HEK293 (cell line): ENCODE data around the gene AMOTL1.
A peak's percentile ranks its signal among the peaks of the same experiment; 100 is the strongest.
"Not testable (repeated sequence)": the region's sequence is repeated elsewhere in the genome, so short reads cannot be mapped to it uniquely, and the experiment has no call there.

ENCODE experiments used
- CTCF ChIA-PET: fragments of 350-600 bp; formaldehyde crosslinking; extraction: SDS; loops from one replicate; lab custom pipeline; 2021; ENCODE audit warnings: antibody characterized with exemption; lab: Yijun Ruan, JAX
- POLR2A ChIA-PET: fragments of 300-600 bp; formaldehyde crosslinking; extraction: SDS; loops from one replicate; lab custom pipeline; 2020; ENCODE audit warnings: antibody characterized with exemption, inconsistent platforms; lab: Yijun Ruan, JAX
- H3K27ac ChIP-seq: fragments of 200-500 bp; sonication (Bioruptor generic); 2 replicates; pipeline ENCODE4 v1.5.1; 2014; ENCODE audit warnings: low read depth, low read length, control low read depth, inconsistent platforms; ENCODE audit errors: extremely low read depth
- H3K36me3 ChIP-seq, 2 experiments: fragments of 200-500 bp in 1 of 2; sonication (Bioruptor generic) in 1 of 2; 1 replicate in 1 of 2; 2 replicates in 1 of 2; pipeline ENCODE4 v1.5.1; 2014 to 2017; ENCODE audit warnings: inconsistent platforms in 2 of 2, low read length in 2 of 2; ENCODE audit not compliant: control insufficient read depth in 2 of 2, insufficient read depth in 1 of 2
- H3K4me1 ChIP-seq: fragments of 200-500 bp; sonication (Bioruptor generic); 2 replicates; pipeline ENCODE4 v1.5.1; 2014; ENCODE audit warnings: mild to moderate bottlenecking, low read length, inconsistent platforms; ENCODE audit not compliant: control insufficient read depth, insufficient read depth
- H3K4me3 ChIP-seq: 2 replicates; pipeline ENCODE4 v1.5.1; 2011; ENCODE audit warnings: low read depth, mild to moderate bottlenecking, control low read depth, low read length, moderate library complexity
- H3K9me3 ChIP-seq: fragments of 200-500 bp; sonication (Bioruptor generic); 2 replicates; pipeline ENCODE4 v1.5.1; 2014; ENCODE audit warnings: low read depth, low read length, inconsistent platforms; ENCODE audit not compliant: control insufficient read depth, insufficient read depth
- KLF8 ChIP-seq: fragments of 450-650 bp; formaldehyde crosslinking; IDR thresholded peaks from 2 replicates; pipeline ENCODE4 v1.5.1; 2016; ENCODE audit warnings: missing biosample characterization, missing genetic modification characterization
- OSR2 ChIP-seq: fragments of 450-650 bp; formaldehyde crosslinking; IDR thresholded peaks from 2 replicates; pipeline ENCODE4 v1.5.1; 2016; ENCODE audit warnings: missing biosample characterization, missing genetic modification characterization
- TCF7L2 ChIP-seq: IDR thresholded peaks from 2 replicates; pipeline ENCODE4 v1.6.1; 2011; ENCODE audit warnings: low read depth, mild to moderate bottlenecking, inconsistent platforms, low read length, moderate library complexity, borderline replicate concordance
- ZBTB17 ChIP-seq: fragments of 450-650 bp; formaldehyde crosslinking; IDR thresholded peaks from 2 replicates; pipeline ENCODE4 v1.5.1; 2016; ENCODE audit warnings: missing biosample characterization, missing genetic modification characterization
- ZIC2 ChIP-seq: fragments of 450-650 bp; formaldehyde crosslinking; IDR thresholded peaks from 2 replicates; pipeline ENCODE4 v1.5.1; 2016; ENCODE audit warnings: missing biosample characterization, missing genetic modification characterization
- ZNF121 ChIP-seq: fragments of 450-650 bp; formaldehyde crosslinking; IDR thresholded peaks from 2 replicates; pipeline ENCODE4 v1.5.1; 2016; ENCODE audit warnings: missing biosample characterization, missing genetic modification characterization
- ZNF146 ChIP-seq: fragments of 450-650 bp; formaldehyde crosslinking; IDR thresholded peaks from 2 replicates; pipeline ENCODE4 v1.5.1; 2016; ENCODE audit warnings: missing biosample characterization, missing genetic modification characterization
- ZNF155 ChIP-seq: fragments of 450-650 bp; formaldehyde crosslinking; IDR thresholded peaks from 2 replicates; pipeline ENCODE4 v1.5.1; 2016; ENCODE audit warnings: missing biosample characterization, missing genetic modification characterization
- ZNF157 ChIP-seq: fragments of 450-650 bp; formaldehyde crosslinking; IDR thresholded peaks from 2 replicates; pipeline ENCODE4 v1.5.1; 2016; ENCODE audit warnings: missing biosample characterization, missing genetic modification characterization
- ZNF311 ChIP-seq: fragments of 450-650 bp; formaldehyde crosslinking; IDR thresholded peaks from 2 replicates; pipeline ENCODE4 v1.5.1; 2017; ENCODE audit warnings: missing biosample characterization, missing genetic modification characterization, borderline replicate concordance
- ZNF37A ChIP-seq: fragments of 450-650 bp; IDR thresholded peaks from 2 replicates; pipeline ENCODE4 v1.5.1; 2018; ENCODE audit warnings: missing biosample characterization, missing genetic modification characterization
- ZNF558 ChIP-seq: fragments of 450-650 bp; formaldehyde crosslinking; IDR thresholded peaks from 2 replicates; pipeline ENCODE4 v1.5.1; 2016; ENCODE audit warnings: missing biosample characterization, missing genetic modification characterization
- ZNF621 ChIP-seq: fragments of 450-650 bp; formaldehyde crosslinking; IDR thresholded peaks from 2 replicates; pipeline ENCODE4 v1.5.1; 2017; ENCODE audit warnings: missing biosample characterization, missing genetic modification characterization
- ZNF677 ChIP-seq: fragments of 450-650 bp; IDR thresholded peaks from 2 replicates; pipeline ENCODE4 v1.5.0; 2018; ENCODE audit warnings: missing biosample characterization, mild to moderate bottlenecking, missing genetic modification characterization, moderate library complexity
- ZNF76 ChIP-seq: fragments of 450-650 bp; formaldehyde crosslinking; IDR thresholded peaks from 2 replicates; pipeline ENCODE4; 2016; ENCODE audit warnings: low read depth, missing biosample characterization, missing genetic modification characterization, borderline replicate concordance
- ZSCAN23 ChIP-seq: fragments of 450-650 bp; formaldehyde crosslinking; IDR thresholded peaks from 2 replicates; pipeline ENCODE4 v1.5.1; 2016; ENCODE audit warnings: missing biosample characterization, missing genetic modification characterization
- ZXDB ChIP-seq: fragments of 450-650 bp; formaldehyde crosslinking; IDR thresholded peaks from 2 replicates; pipeline ENCODE4 v1.5.1; 2016; ENCODE audit warnings: missing biosample characterization, missing genetic modification characterization
- TF ChIP-seq, protein P1 (sequence below): fragments of 450-650 bp; formaldehyde crosslinking; IDR thresholded peaks from 2 replicates; pipeline ENCODE4 v1.5.1; 2016; ENCODE audit warnings: missing biosample characterization, missing genetic modification characterization, borderline replicate concordance
- TF ChIP-seq, protein P2 (sequence below): fragments of 450-650 bp; formaldehyde crosslinking; IDR thresholded peaks from 2 replicates; pipeline ENCODE4 v1.5.1; 2016; ENCODE audit warnings: missing biosample characterization, missing genetic modification characterization
- TF ChIP-seq, protein P3 (sequence below): fragments of 450-650 bp; formaldehyde crosslinking; IDR thresholded peaks from 2 replicates; pipeline ENCODE4 v1.5.1; 2017; ENCODE audit warnings: missing biosample characterization, missing genetic modification characterization

The AMOTL1 gene

DNA sequence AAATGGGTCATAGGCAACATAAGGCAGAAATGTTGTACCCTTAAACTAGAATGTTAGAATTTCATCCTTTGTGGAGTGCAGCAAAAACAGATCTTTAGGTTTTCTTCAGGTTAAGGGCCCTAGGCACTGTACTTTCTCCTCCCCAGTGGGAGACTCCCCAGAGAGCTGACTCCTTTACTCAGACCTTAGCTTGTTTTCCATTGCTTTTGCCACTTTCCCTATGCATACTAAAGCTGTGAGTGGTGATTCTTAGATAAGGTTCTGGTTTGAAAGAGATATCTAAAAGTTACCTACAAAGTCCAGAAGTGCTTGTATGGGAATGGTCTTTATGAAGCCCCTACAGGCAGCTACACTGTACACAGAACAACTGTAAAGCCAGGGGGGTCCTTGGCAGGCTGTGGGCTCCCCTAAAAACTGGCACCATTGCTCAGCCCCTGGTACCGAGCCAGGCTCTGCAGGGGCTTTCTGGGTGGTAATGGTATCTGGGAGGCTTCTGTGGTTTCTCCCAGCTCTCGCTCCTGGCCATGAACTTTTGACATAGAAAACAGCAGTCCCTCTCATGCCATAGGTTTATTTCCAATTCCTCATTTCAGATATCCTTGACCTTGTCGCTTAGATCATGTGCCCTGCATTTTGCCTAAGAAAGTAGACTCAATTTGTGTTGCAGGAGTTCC lies 23.2 kb downstream of the AMOTL1 start:
- POLR2A ChIA-PET: no interaction called here
- CTCF ChIA-PET: interaction anchor here (0.6 to 0.9 kb wide), 2 partner anchors 55 to 168 kb away, joined by 3 to 4 read pairs; no protein-coding TSS in a partner anchor
- H3K9me3 ChIP-seq: no peaks in the 10 kb centered on the region
- H3K4me1 ChIP-seq: peaks cover 22% of the 10 kb centered on the region
- H3K4me3 ChIP-seq: no peak overlapping the region
- TF ChIP-seq OSR2 (tag by site-specific recombination): no peak
- TF ChIP-seq ZNF621 (tag by site-specific recombination): no peak
- no peak for TF ChIP-seq ZNF37A (tag by site-specific recombination)
- TF ChIP-seq TCF7L2: no peak
- TF ChIP-seq ZNF76 (tag by site-specific recombination): no peak
- TF ChIP-seq, protein P1, sequence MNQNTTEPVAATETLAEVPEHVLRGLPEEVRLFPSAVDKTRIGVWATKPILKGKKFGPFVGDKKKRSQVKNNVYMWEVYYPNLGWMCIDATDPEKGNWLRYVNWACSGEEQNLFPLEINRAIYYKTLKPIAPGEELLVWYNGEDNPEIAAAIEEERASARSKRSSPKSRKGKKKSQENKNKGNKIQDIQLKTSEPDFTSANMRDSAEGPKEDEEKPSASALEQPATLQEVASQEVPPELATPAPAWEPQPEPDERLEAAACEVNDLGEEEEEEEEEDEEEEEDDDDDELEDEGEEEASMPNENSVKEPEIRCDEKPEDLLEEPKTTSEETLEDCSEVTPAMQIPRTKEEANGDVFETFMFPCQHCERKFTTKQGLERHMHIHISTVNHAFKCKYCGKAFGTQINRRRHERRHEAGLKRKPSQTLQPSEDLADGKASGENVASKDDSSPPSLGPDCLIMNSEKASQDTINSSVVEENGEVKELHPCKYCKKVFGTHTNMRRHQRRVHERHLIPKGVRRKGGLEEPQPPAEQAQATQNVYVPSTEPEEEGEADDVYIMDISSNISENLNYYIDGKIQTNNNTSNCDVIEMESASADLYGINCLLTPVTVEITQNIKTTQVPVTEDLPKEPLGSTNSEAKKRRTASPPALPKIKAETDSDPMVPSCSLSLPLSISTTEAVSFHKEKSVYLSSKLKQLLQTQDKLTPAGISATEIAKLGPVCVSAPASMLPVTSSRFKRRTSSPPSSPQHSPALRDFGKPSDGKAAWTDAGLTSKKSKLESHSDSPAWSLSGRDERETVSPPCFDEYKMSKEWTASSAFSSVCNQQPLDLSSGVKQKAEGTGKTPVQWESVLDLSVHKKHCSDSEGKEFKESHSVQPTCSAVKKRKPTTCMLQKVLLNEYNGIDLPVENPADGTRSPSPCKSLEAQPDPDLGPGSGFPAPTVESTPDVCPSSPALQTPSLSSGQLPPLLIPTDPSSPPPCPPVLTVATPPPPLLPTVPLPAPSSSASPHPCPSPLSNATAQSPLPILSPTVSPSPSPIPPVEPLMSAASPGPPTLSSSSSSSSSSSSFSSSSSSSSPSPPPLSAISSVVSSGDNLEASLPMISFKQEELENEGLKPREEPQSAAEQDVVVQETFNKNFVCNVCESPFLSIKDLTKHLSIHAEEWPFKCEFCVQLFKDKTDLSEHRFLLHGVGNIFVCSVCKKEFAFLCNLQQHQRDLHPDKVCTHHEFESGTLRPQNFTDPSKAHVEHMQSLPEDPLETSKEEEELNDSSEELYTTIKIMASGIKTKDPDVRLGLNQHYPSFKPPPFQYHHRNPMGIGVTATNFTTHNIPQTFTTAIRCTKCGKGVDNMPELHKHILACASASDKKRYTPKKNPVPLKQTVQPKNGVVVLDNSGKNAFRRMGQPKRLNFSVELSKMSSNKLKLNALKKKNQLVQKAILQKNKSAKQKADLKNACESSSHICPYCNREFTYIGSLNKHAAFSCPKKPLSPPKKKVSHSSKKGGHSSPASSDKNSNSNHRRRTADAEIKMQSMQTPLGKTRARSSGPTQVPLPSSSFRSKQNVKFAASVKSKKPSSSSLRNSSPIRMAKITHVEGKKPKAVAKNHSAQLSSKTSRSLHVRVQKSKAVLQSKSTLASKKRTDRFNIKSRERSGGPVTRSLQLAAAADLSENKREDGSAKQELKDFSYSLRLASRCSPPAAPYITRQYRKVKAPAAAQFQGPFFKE (tag by site-specific recombination): no peak
- TF ChIP-seq ZNF558 (tag by site-specific recombination): no peak
- no peak for TF ChIP-seq KLF8 (tag by site-specific recombination)
- TF ChIP-seq, protein P2, sequence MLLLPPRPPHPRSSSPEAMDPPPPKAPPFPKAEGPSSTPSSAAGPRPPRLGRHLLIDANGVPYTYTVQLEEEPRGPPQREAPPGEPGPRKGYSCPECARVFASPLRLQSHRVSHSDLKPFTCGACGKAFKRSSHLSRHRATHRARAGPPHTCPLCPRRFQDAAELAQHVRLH (tag by site-specific recombination): no peak
- no peak for TF ChIP-seq ZSCAN23 (tag by site-specific recombination)
- TF ChIP-seq ZNF311 (tag by site-specific recombination): no peak
- TF ChIP-seq ZNF155 (tag by site-specific recombination): no peak
- no peak for TF ChIP-seq ZIC2 (tag by site-specific recombination)
- no peak for TF ChIP-seq ZBTB17 (tag by site-specific recombination)
- no peak for TF ChIP-seq ZNF146
- no peak for TF ChIP-seq ZNF157 (tag by site-specific recombination)
- no peak for TF ChIP-seq ZNF121 (tag by site-specific recombination)
- TF ChIP-seq ZXDB: no peak
- no peak for TF ChIP-seq ZNF677 (tag by site-specific recombination)
- no peaks in the 10 kb centered on the region for H3K36me3 ChIP-seq
- no peak overlapping the region for H3K27ac ChIP-seq

DNA sequence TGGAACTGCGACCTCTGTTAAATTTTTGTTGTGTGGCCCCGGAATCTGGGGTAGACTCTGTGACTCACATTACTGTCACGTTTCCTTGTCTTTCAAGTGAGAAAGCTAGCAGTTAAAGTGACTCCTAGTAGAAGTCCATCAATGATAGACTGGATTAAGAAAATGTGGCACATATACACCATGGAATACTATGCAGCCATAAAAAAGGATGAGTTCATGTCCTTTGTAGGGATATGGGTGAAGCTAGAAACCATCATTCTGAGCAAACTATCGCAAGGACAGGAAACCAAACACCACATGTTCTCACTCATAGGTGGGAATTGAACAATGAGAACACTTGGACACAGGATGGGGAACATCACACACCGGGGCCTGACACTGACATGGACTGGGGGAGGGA lies 23.8 kb downstream of the AMOTL1 start:
- H3K4me1 ChIP-seq: peaks cover 22% of the 10 kb centered on the region

More for the DNA sequence above, 23.8 kb downstream of the AMOTL1 start:
- CTCF ChIA-PET: interaction anchor here (0.6 kb wide), 1 partner anchor 55 kb away, joined by 3 read pairs; no protein-coding TSS in a partner anchor
- H3K9me3 ChIP-seq, H3K36me3 ChIP-seq, H3K4me3 ChIP-seq, H3K27ac ChIP-seq, POLR2A ChIA-PET: not testable (repeated sequence)
- peak; percentile 96 for TF ChIP-seq ZNF146
- TF ChIP-seq, protein P3, sequence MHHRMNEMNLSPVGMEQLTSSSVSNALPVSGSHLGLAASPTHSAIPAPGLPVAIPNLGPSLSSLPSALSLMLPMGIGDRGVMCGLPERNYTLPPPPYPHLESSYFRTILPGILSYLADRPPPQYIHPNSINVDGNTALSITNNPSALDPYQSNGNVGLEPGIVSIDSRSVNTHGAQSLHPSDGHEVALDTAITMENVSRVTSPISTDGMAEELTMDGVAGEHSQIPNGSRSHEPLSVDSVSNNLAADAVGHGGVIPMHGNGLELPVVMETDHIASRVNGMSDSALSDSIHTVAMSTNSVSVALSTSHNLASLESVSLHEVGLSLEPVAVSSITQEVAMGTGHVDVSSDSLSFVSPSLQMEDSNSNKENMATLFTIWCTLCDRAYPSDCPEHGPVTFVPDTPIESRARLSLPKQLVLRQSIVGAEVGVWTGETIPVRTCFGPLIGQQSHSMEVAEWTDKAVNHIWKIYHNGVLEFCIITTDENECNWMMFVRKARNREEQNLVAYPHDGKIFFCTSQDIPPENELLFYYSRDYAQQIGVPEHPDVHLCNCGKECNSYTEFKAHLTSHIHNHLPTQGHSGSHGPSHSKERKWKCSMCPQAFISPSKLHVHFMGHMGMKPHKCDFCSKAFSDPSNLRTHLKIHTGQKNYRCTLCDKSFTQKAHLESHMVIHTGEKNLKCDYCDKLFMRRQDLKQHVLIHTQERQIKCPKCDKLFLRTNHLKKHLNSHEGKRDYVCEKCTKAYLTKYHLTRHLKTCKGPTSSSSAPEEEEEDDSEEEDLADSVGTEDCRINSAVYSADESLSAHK (tag by site-specific recombination): peak; percentile 23; the same call in 1 of the 2 replicates
- TF ChIP-seq, protein P2 (tag by site-specific recombination): peak; percentile 71
